OCI-LY7 (cell line): Measurements from ENCODE around the gene DNAH7. TPM values are rescaled to one million over a fixed set of nuclear protein-coding genes. Genes with fewer than 3 reads are reported as not detected.

Source experiments
- BruUV-seq: library from RNA; stranded (reverse); fragments of 400-500 nt; replicated peaks from 2 replicates; lab custom pipeline; 2021; lab: Mats Ljungman, UMichigan
- CTCF ChIA-PET: fragments of 300-600 bp; sonication (Branson Sonifier 250); formaldehyde crosslinking; loops from one replicate; lab custom pipeline; 2022; ENCODE audit warnings: antibody characterized with exemption; ENCODE audit not compliant: unreplicated experiment; lab: Charles Lee
- POLR2A ChIA-PET: fragments of 300-600 bp; sonication (Branson Sonifier 250); formaldehyde crosslinking; loops from one replicate; lab custom pipeline; 2022; ENCODE audit warnings: antibody characterized with exemption; lab: Charles Lee
- DNase-seq: peaks from one replicate; pipeline ENCODE4 v3.0.0-alpha.2; 2015; ENCODE audit warnings: low spot score
- H2AFZ ChIP-seq: fragments of 200-600 bp; sonication (generic), shearing (Covaris generic); 2 replicates; pipeline ENCODE4 v1.6.1; 2014; ENCODE audit warnings: mild to moderate bottlenecking, antibody characterized with exemption, low read length, moderate library complexity
- H3K27ac ChIP-seq: fragments of 200-600 bp; sonication (generic); 2 replicates; pipeline ENCODE4 v1.5.1; 2014; ENCODE audit warnings: mixed run types, low read depth, mild to moderate bottlenecking, moderate library complexity, low read length, inconsistent platforms; ENCODE audit not compliant: poor library complexity, severe bottlenecking
- H3K36me3 ChIP-seq: fragments of 200-600 bp; sonication (generic); 2 replicates; pipeline ENCODE4 v1.6.1; 2014; ENCODE audit warnings: mild to moderate bottlenecking, antibody characterized with exemption, low read length, moderate library complexity, mixed read lengths; ENCODE audit not compliant: insufficient read depth
- H3K4me1 ChIP-seq: fragments of 200-600 bp; sonication (generic); 2 replicates; pipeline ENCODE4 v1.5.1; 2014; ENCODE audit warnings: mild to moderate bottlenecking, low read length; ENCODE audit not compliant: insufficient read depth, poor library complexity, severe bottlenecking
- H3K4me2 ChIP-seq: fragments of 200-600 bp; sonication (generic); 2 replicates; pipeline ENCODE4 v1.6.1; 2014; ENCODE audit warnings: mild to moderate bottlenecking, low read length
- H3K4me3 ChIP-seq: fragments of 200-600 bp; sonication (generic); 2 replicates; pipeline ENCODE4 v1.5.1; 2014; ENCODE audit warnings: mild to moderate bottlenecking, low read depth, low read length; ENCODE audit not compliant: poor library complexity, severe bottlenecking
- H3K79me2 ChIP-seq: fragments of 200-600 bp; sonication (generic); 2 replicates; pipeline ENCODE4 v1.6.1; 2016; ENCODE audit warnings: low read depth, mild to moderate bottlenecking, low read length, moderate library complexity, mixed read lengths; ENCODE audit not compliant: insufficient read depth
- H3K9me2 ChIP-seq: fragments of 200-600 bp; sonication (generic); 2 replicates; pipeline ENCODE4 v1.6.1; 2016; ENCODE audit warnings: mild to moderate bottlenecking, low read length, mixed read lengths; ENCODE audit not compliant: insufficient read depth
- H3K9me3 ChIP-seq: fragments of 200-600 bp; sonication (generic); 2 replicates; pipeline ENCODE4 v1.6.1; 2014; ENCODE audit warnings: mild to moderate bottlenecking, mixed run types, low read length, mixed read lengths
- H4K20me1 ChIP-seq: fragments of 200-600 bp; sonication (generic); 2 replicates; pipeline ENCODE4 v1.6.1; 2014; ENCODE audit warnings: mild to moderate bottlenecking, antibody characterized with exemption, low read length, moderate library complexity, mixed read lengths; ENCODE audit not compliant: insufficient read depth
- CTCF ChIP-seq: fragments of 200-600 bp; sonication (generic); conservative IDR thresholded peaks from 2 replicates; pipeline ENCODE4 v1.5.1; 2014; ENCODE audit warnings: mild to moderate bottlenecking, antibody characterized with exemption, low read length, moderate library complexity, mixed read lengths
- EZH2phosphoT487 ChIP-seq: fragments of 200-600 bp; sonication (generic); IDR thresholded peaks from 2 replicates; pipeline ENCODE4 v1.6.1; 2018; ENCODE audit warnings: low read depth, borderline replicate concordance, mild to moderate bottlenecking, mixed run types, antibody characterized with exemption, low read length, moderate library complexity, mixed read lengths
- intact Hi-C: fragments of 100-400 bp; cut with micrococcal nuclease; formaldehyde crosslinking; loops from one replicate; pipeline ENCODE4 v1.10.0; 2022; ENCODE audit not compliant: unreplicated experiment
- total RNA-seq, 2 experiments: library from RNA; depleted of rRNA in 1 of 2; stranded (reverse); fragments of >200 nt in 1 of 2; shearing (Covaris generic) in 1 of 2; gene quantifications; 2 replicates each; pipeline ENCODE4 v1.2.3, GENCODE V29; 2014 to 2022

Gene DNAH7
- total RNA-seq, 2 experiments from 2014 or later = not detected

GRCh38 chr2:195879153-195879552 lies 189.5 kb downstream of the DNAH7 start:
- Histone ChIP-seq H3K9me2 (no peaks in the 10 kb centered on the region), H3K4me2 (no peak overlapping the region), H3K9me3 (no peaks in the 10 kb centered on the region), H3K27ac (no peak overlapping the region), H3K4me3 (no peak overlapping the region), H3K4me1 (no peaks in the 10 kb centered on the region), H3K79me2 (no peaks in the 10 kb centered on the region), H4K20me1 (no peaks in the 10 kb centered on the region), H2AFZ (no peak overlapping the region), H3K36me3 (no peaks in the 10 kb centered on the region)
- CTCF ChIA-PET = no interaction called here
- POLR2A ChIA-PET = interaction anchor here (0.7 to 1.4 kb wide), 2 partner anchors 25 to 894 kb away, joined by 3 read pairs; no protein-coding TSS in a partner anchor
- no peak for TF ChIP-seq CTCF
- TF ChIP-seq EZH2phosphoT487 = no peak
- intact Hi-C loops = no loop called here
- no TSS peak for BruUV-seq
- no peak for DNase-seq

- H2AFZ ChIP-seq = no peak overlapping the region
- no peaks in the 10 kb centered on the region for H3K36me3 ChIP-seq
- TF ChIP-seq EZH2phosphoT487 (no peak), CTCF (no peak)
- ChIA-PET POLR2A (no interaction called here), CTCF (no interaction called here)
- DNase-seq = no peak
- no peak overlapping the region for H3K27ac ChIP-seq
- H4K20me1 ChIP-seq = no peaks in the 10 kb centered on the region
- no peak overlapping the region for H3K4me3 ChIP-seq
- no peak overlapping the region for H3K4me2 ChIP-seq
- no TSS peak for BruUV-seq
- no peaks in the 10 kb centered on the region for H3K4me1 ChIP-seq
- no peaks in the 10 kb centered on the region for H3K9me2 ChIP-seq
- intact Hi-C loops = no loop called here
- H3K9me3 ChIP-seq = no peaks in the 10 kb centered on the region
- no peaks in the 10 kb centered on the region for H3K79me2 ChIP-seq
Observed at GRCh38 chr2:195871326-195871725, 197.3 kb downstream of the DNAH7 start.

- Histone ChIP-seq H3K4me1 (no peaks in the 10 kb centered on the region), H3K36me3 (no peaks in the 10 kb centered on the region), H3K9me3 (no peaks in the 10 kb centered on the region), H2AFZ (no peak overlapping the region), H3K27ac (no peak overlapping the region), H4K20me1 (no peaks in the 10 kb centered on the region), H3K4me3 (no peak overlapping the region), H3K4me2 (no peak overlapping the region), H3K79me2 (no peaks in the 10 kb centered on the region), H3K9me2 (no peaks in the 10 kb centered on the region)
- no TSS peak for BruUV-seq
- ChIA-PET POLR2A (no interaction called here), CTCF (no interaction called here)
- TF ChIP-seq EZH2phosphoT487 = no peak
- no peak for TF ChIP-seq CTCF
- no peak for DNase-seq
- intact Hi-C loops = no loop called here
Observed at GRCh38 chr2:195864316-195864715, 204.3 kb downstream of the DNAH7 start.
